OCI-LY1 (cell line): Measurements from ENCODE around the gene COX19.

Source experiments
- CTCF ChIP-seq: fragments of 200-600 bp; sonication (generic), shearing (Covaris generic); IDR thresholded peaks from 2 replicates; pipeline ENCODE4 v1.5.1; 2017; ENCODE audit warnings: mild to moderate bottlenecking, antibody characterized with exemption, low read length, moderate library complexity, mixed read lengths
- EZH2 ChIP-seq: fragments of 200-600 bp; sonication (generic), shearing (Covaris generic); IDR thresholded peaks from 2 replicates; pipeline ENCODE4 v1.8.0; 2017; ENCODE audit warnings: borderline replicate concordance, mixed run types, mild to moderate bottlenecking, antibody characterized with exemption, low read length, moderate library complexity, mixed read lengths

- TF ChIP-seq EZH2 (no peak), CTCF (no peak)
Measured at GRCh38 chr7:1016577-1017531, 41.5 kb upstream of the COX19 start.
